Activated CD8-positive, alpha-beta T cell treated with anti-CD3 and anti-CD28 coated beads, Interleukin-2, amount 10 ng/mL, durations not matched to agents 7 days and 5 days (primary cell): Measurements from ENCODE around the gene MBD3L2B. TPM values are rescaled to one million over a fixed set of nuclear protein-coding genes. Genes with fewer than 3 reads are reported as not detected.
"Not testable (repeated sequence)": the region's sequence is repeated elsewhere in the genome, so short reads cannot be mapped to it uniquely, and the experiment has no call there.

Experiments used
- ATAC-seq: fragments of 150-1000 bp; cut with Tn5 transposase; one replicate; pipeline ENCODE4 v1.10.0; 2021; ENCODE audit warnings: moderate library complexity
- CTCF ChIA-PET: fragments of 350-600 bp; sonication (Branson Sonifier 250); formaldehyde crosslinking; loops from one replicate; lab custom pipeline; 2021; ENCODE audit warnings: antibody characterized with exemption; lab: Charles Lee
- POLR2A ChIA-PET: fragments of 350-600 bp; sonication (Branson Sonifier 250); formaldehyde crosslinking; loops from one replicate; lab custom pipeline; 2021; ENCODE audit warnings: antibody characterized with exemption; lab: Charles Lee
- DNase-seq: peaks from one replicate; pipeline ENCODE4 v3.0.0-alpha.2; 2020
- H3K27ac Mint-ChIP-seq: one replicate; pipeline ENCODE4 v1.8.0; 2021; ENCODE audit warnings: mild to moderate bottlenecking, mixed read lengths
- H3K27me3 Mint-ChIP-seq: one replicate; pipeline ENCODE4 v1.8.0; 2021; ENCODE audit warnings: low read depth, mixed read lengths
- H3K36me3 Mint-ChIP-seq: one replicate; pipeline ENCODE4 v1.8.0; 2021; ENCODE audit warnings: low read depth, mixed read lengths
- H3K4me1 Mint-ChIP-seq: one replicate; pipeline ENCODE4 v1.8.0; 2021; ENCODE audit warnings: low read depth, mixed read lengths
- H3K4me3 Mint-ChIP-seq: one replicate; pipeline ENCODE4 v1.8.0; 2021; ENCODE audit warnings: mild to moderate bottlenecking, mixed read lengths
- H3K9me3 Mint-ChIP-seq: one replicate; pipeline ENCODE4 v1.8.0; 2022; ENCODE audit warnings: mixed read lengths; ENCODE audit not compliant: insufficient read depth
- total RNA-seq, 2 experiments: library from RNA; stranded (reverse); gene quantifications; one replicate each; pipeline ENCODE4 v1.2.3, GENCODE V29; 2021

MBD3L2B gene
- total RNA-seq, result not detected

- CTCF ChIA-PET, H3K4me3 Mint-ChIP-seq, POLR2A ChIA-PET, H3K27me3 Mint-ChIP-seq, H3K9me3 Mint-ChIP-seq, H3K36me3 Mint-ChIP-seq, H3K4me1 Mint-ChIP-seq, H3K27ac Mint-ChIP-seq, ATAC-seq, DNase-seq: not testable (repeated sequence)
Measured at GRCh38 chr19:7021331-7021730, at the start of gene MBD3L2B. Gene MBD3L2B, minus strand, starts transcription at chr19:7021431. Its CDS starts 34 bp downstream, at chr19:7021397.

GRCh38 chr19:7069904-7070226 lies 48.6 kb upstream of the MBD3L2B start:
- CTCF ChIA-PET, result interaction anchor here (1.2 to 1.5 kb wide), 6 partner anchors 14 to 282 kb away, joined by 3 to 6 read pairs (median 4); no protein-coding TSS in a partner anchor
- Mint-ChIP-seq H3K27me3 (no peaks in the 10 kb centered on the region), H3K9me3 (no peaks in the 10 kb centered on the region), H3K36me3 (peaks cover 41% of the 10 kb centered on the region), H3K4me3 (peak overlapping the region; percentile 92), H3K27ac (peak overlapping the region; percentile 97), H3K4me1 (peaks cover 20% of the 10 kb centered on the region)
- POLR2A ChIA-PET, result interaction anchor here (0.5 to 2.8 kb wide), 10 partner anchors 10 to 279 kb away, joined by 3 to 23 read pairs (median 3); partner anchors contain the start of gene ARHGEF18
- DNase-seq, result no peak
- no peak for ATAC-seq

- no peaks in the 10 kb centered on the region for H3K27me3 Mint-ChIP-seq
- peaks cover 18% of the 10 kb centered on the region for H3K4me1 Mint-ChIP-seq
- H3K36me3 Mint-ChIP-seq, result peaks cover 35% of the 10 kb centered on the region
- ATAC-seq, result peak; percentile 96
- ChIA-PET CTCF (interaction anchor here (0.9 to 1.5 kb wide), 9 partner anchors 14 to 330 kb away, joined by 3 to 6 read pairs (median 3); no protein-coding TSS in a partner anchor), POLR2A (interaction anchor here (0.6 to 2.8 kb wide), 10 partner anchors 11 to 874 kb away, joined by 3 to 23 read pairs (median 3); partner anchors contain the start of genes ARHGEF18 and TIMM44)
- H3K27ac Mint-ChIP-seq, result peak within 1 kb of the TSS; percentile 97
- peak; percentile 99 for DNase-seq
- H3K9me3 Mint-ChIP-seq, result no peaks in the 10 kb centered on the region
- H3K4me3 Mint-ChIP-seq, result peak within 1 kb of the TSS; percentile 92
Measured at GRCh38 chr19:7069042-7069903, 48.0 kb upstream of the MBD3L2B start, which contains the start of gene ZNF557. Gene ZNF557, plus strand, starts transcription at chr19:7069703. Its CDS starts 5,372 bp downstream, at chr19:7075075.

GRCh38 chr19:7068599-7068998 lies 47.4 kb upstream of the MBD3L2B start:
- peak overlapping the region; percentile 97 for H3K27ac Mint-ChIP-seq
- no peak for DNase-seq
- peak overlapping the region; percentile 92 for H3K4me3 Mint-ChIP-seq
- no peak for ATAC-seq
- ChIA-PET POLR2A (interaction anchor here (0.7 to 2.8 kb wide), 3 partner anchors 31 to 875 kb away, joined by 3 to 23 read pairs (median 3); partner anchors contain the start of gene TIMM44), CTCF (interaction anchor here (0.9 to 1.5 kb wide), 7 partner anchors 15 to 330 kb away, joined by 3 to 6 read pairs (median 3); no protein-coding TSS in a partner anchor)
- H3K27me3 Mint-ChIP-seq, result no peaks in the 10 kb centered on the region
- peaks cover 28% of the 10 kb centered on the region for H3K36me3 Mint-ChIP-seq
- no peaks in the 10 kb centered on the region for H3K9me3 Mint-ChIP-seq
- peaks cover 17% of the 10 kb centered on the region for H3K4me1 Mint-ChIP-seq

GRCh38 chr19:7067716-7068115 lies 46.5 kb upstream of the MBD3L2B start:
- CTCF ChIA-PET, result interaction anchor here (0.6 kb wide), 1 partner anchor 296 kb away, joined by 3 read pairs; no protein-coding TSS in a partner anchor
- POLR2A ChIA-PET, result interaction anchor here (0.7 kb wide), 1 partner anchor 125 kb away, joined by 3 read pairs; no protein-coding TSS in a partner anchor
- Mint-ChIP-seq H3K27ac (no peak overlapping the region), H3K27me3 (no peaks in the 10 kb centered on the region), H3K9me3 (no peaks in the 10 kb centered on the region), H3K4me1 (peaks cover 17% of the 10 kb centered on the region), H3K4me3 (no peak overlapping the region), H3K36me3 (peaks cover 22% of the 10 kb centered on the region)
- DNase-seq (no peak), ATAC-seq (no peak)

- POLR2A ChIA-PET, result interaction anchor here (0.7 kb wide), 1 partner anchor 124 kb away, joined by 3 read pairs; no protein-coding TSS in a partner anchor
- not testable (repeated sequence) for ATAC-seq, DNase-seq
Measured at GRCh38 chr19:7067122-7067521, 45.9 kb upstream of the MBD3L2B start.

GRCh38 chr19:7063764-7064418 lies 42.7 kb upstream of the MBD3L2B start:
- no peak overlapping the region for H3K27ac Mint-ChIP-seq
- peaks cover 3% of the 10 kb centered on the region for H3K4me1 Mint-ChIP-seq
- H3K27me3 Mint-ChIP-seq, result no peaks in the 10 kb centered on the region
- DNase-seq (peak; percentile 37), ATAC-seq (peak; percentile 61)
- ChIA-PET CTCF (no interaction called here), POLR2A (no interaction called here)
- no peaks in the 10 kb centered on the region for H3K36me3 Mint-ChIP-seq
- no peaks in the 10 kb centered on the region for H3K9me3 Mint-ChIP-seq
- no peak overlapping the region for H3K4me3 Mint-ChIP-seq

More at GRCh38 chr19:7067122-7067521, 45.9 kb upstream of the MBD3L2B start:
- H3K27me3 Mint-ChIP-seq, H3K9me3 Mint-ChIP-seq, H3K4me3 Mint-ChIP-seq, H3K27ac Mint-ChIP-seq: not testable (repeated sequence)
- H3K4me1 Mint-ChIP-seq, result peaks cover 17% of the 10 kb centered on the region
- CTCF ChIA-PET, result interaction anchor here (0.6 kb wide), 1 partner anchor 296 kb away, joined by 3 read pairs; no protein-coding TSS in a partner anchor
- H3K36me3 Mint-ChIP-seq, result peaks cover 16% of the 10 kb centered on the region

GRCh38 chr19:7063339-7063738 lies 42.1 kb upstream of the MBD3L2B start:
- no peaks in the 10 kb centered on the region for H3K9me3 Mint-ChIP-seq
- H3K27me3 Mint-ChIP-seq, result no peaks in the 10 kb centered on the region
- no peaks in the 10 kb centered on the region for H3K4me1 Mint-ChIP-seq
- ChIA-PET CTCF (no interaction called here), POLR2A (no interaction called here)
- DNase-seq, result no peak
- peak; percentile 43 for ATAC-seq
- no peaks in the 10 kb centered on the region for H3K36me3 Mint-ChIP-seq
- H3K27ac Mint-ChIP-seq, result no peak overlapping the region
- H3K4me3 Mint-ChIP-seq, result no peak overlapping the region

- H3K36me3 Mint-ChIP-seq, DNase-seq, H3K4me3 Mint-ChIP-seq, H3K27me3 Mint-ChIP-seq, H3K9me3 Mint-ChIP-seq, H3K4me1 Mint-ChIP-seq, H3K27ac Mint-ChIP-seq, CTCF ChIA-PET, POLR2A ChIA-PET: not testable (repeated sequence)
- peak; percentile 34 for ATAC-seq
Measured at GRCh38 chr19:7059977-7060376, 38.7 kb upstream of the MBD3L2B start.

- CTCF ChIA-PET, H3K27me3 Mint-ChIP-seq, POLR2A ChIA-PET, H3K36me3 Mint-ChIP-seq, DNase-seq, H3K4me1 Mint-ChIP-seq, ATAC-seq, H3K9me3 Mint-ChIP-seq, H3K27ac Mint-ChIP-seq, H3K4me3 Mint-ChIP-seq: not testable (repeated sequence)
Measured at GRCh38 chr19:7058576-7058975, 37.3 kb upstream of the MBD3L2B start, which contains the start of gene MBD3L3. Gene MBD3L3, minus strand, starts transcription at chr19:7058676. Its CDS starts 71 bp downstream, at chr19:7058605.

- H3K4me1 Mint-ChIP-seq, H3K36me3 Mint-ChIP-seq, CTCF ChIA-PET, H3K9me3 Mint-ChIP-seq, H3K27me3 Mint-ChIP-seq, POLR2A ChIA-PET, ATAC-seq, H3K27ac Mint-ChIP-seq, H3K4me3 Mint-ChIP-seq: not testable (repeated sequence)
- DNase-seq, result peak; percentile 18
Measured at GRCh38 chr19:7056371-7056770, 35.1 kb upstream of the MBD3L2B start.
